ENCODE measurements around the gene SMIM41.

SMIM41 gene

DNA sequence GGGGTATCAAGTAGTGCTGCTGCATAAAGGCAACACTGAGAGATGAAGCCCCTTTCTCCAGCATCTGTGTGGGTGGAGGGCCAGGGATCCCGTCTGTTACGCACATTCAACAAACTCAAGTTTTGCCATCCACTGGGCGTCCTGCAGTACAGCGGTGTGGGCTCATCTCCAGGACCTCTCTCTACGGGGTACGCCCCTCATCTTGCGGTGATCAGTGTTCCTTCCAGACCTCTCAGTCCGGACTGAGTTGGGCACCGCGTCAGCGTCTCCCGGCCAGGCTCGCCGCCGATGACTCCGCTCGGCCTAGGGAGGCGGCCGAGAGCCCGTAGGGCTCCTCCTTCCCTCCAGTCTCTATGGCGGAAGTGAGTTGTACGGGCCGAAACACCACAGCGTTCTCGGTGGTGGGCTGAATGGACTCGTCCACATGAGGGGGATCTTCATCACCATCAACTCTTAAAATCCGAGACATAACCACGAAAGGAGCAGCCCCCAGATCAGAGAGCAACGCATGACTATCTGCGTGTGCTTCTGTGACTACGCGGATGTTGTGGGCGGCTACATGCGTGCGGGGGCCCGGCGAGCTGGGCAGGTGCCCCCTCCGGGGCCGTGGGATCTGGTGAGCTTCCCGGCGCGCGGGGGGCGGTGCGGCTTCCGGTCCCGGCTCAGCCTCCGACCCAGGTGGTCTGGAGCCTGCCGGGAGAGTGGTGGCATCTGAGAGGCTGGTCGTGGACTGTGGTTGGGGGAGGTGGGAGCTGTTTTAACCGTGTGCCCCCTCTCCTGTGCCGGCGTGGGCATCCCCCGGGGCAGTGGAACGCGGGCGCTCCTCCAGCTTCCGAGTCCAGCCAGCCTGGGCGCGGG is 9.9 kb upstream of the SMIM41 start, which contains the start of gene ATG101:
TSS of gene ATG101 (plus strand) at position 652 of the 858 bp plus-strand sequence. CDS start 3,673 bp downstream, outside the sequence.
- Mint-ChIP-seq H3K4me1 (ENCODE audit: low read depth) (peaks cover 42% of the 10 kb centered on the region), H3K36me3 (ENCODE audit: low read depth) (peaks cover 20% of the 10 kb centered on the region), H3K4me3 (peak within 1 kb of the TSS; percentile 90), H3K9me3 (no peaks in the 10 kb centered on the region), H3K27ac (peak within 1 kb of the TSS; percentile 99), H3K27me3 (ENCODE audit: low read depth) (peaks cover 6% of the 10 kb centered on the region)

DNA sequence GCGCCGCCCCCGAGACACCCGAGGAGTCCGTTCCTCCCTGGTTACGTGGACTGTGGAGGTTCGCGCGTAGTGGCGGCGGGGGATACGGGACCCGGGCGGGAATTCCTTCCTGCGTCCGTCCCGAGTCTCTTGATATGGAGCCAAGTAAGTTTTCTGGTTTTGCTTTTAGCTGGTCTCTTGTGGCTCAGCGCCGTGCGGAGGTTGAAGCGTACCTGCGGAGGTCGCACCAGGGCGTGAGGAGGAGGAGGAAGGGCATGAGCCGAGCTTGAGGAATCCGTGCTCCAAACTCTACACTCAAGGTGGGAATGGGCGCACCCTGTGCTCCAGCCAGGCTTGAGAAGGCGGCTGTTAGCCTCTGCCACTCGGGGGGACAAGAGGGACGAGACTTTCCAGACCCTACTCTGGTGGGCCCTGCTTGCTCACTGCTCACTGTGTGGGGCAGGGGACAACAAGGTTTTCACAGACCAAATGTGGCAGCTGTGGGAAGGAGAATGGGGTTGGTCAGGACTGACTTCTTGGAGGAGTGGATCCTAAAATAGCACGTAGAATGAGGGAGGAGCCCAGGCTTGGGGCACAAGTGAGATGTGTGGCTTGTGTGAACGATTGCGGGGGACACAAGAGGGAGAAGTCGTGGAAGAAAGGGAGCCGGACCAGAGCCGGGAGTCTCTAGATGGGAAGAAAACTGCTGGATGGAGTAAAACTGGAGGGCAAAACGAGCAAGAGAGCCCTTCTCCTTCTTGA is 9.1 kb upstream of the SMIM41 start:
- Mint-ChIP-seq H3K27me3 (ENCODE audit: low read depth) (peaks cover 3% of the 10 kb centered on the region), H3K36me3 (ENCODE audit: low read depth) (peaks cover 25% of the 10 kb centered on the region), H3K9me3 (no peaks in the 10 kb centered on the region), H3K4me3 (peak overlapping the region; percentile 90), H3K4me1 (ENCODE audit: low read depth) (peaks cover 42% of the 10 kb centered on the region), H3K27ac (peak overlapping the region; percentile 99)

DNA sequence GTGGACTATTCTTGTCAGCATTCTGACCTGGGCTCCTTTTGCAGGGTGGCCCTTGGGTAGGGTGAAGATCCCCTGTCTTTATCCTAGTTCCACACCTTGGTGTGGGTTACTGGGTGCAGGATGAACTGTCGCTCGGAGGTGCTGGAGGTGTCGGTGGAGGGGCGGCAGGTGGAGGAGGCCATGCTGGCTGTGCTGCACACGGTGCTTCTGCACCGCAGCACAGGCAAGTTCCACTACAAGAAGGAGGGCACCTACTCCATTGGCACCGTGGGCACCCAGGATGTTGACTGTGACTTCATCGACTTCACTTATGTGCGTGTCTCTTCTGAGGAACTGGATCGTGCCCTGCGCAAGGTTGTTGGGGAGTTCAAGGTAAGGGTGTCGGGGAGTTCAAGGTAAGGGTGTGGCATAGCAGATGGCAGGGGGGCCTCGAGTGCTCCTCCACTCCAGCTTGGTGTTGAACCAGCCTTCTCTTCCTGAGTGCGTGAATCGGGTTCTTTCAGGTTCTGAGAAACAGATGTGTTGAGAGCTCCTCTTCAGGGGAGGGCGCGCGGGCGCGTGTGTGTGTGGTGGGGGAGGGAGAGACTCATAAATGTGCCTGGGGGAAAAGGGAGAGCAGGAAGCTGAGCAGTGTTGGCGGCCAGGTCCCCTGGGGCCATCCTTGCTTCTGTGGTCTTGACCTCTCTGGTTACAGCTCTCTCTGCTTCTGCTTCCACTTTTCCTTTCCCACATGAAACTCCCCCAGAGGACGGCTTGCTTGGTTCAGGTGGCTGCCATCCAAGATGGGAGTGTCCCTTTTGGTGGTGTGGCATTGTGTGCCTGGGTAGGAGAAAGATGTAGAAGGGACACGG is 5.7 kb upstream of the SMIM41 start:
- Mint-ChIP-seq H3K36me3 (ENCODE audit: low read depth) (peaks cover 34% of the 10 kb centered on the region), H3K4me3 (no peak overlapping the region)

DNA sequence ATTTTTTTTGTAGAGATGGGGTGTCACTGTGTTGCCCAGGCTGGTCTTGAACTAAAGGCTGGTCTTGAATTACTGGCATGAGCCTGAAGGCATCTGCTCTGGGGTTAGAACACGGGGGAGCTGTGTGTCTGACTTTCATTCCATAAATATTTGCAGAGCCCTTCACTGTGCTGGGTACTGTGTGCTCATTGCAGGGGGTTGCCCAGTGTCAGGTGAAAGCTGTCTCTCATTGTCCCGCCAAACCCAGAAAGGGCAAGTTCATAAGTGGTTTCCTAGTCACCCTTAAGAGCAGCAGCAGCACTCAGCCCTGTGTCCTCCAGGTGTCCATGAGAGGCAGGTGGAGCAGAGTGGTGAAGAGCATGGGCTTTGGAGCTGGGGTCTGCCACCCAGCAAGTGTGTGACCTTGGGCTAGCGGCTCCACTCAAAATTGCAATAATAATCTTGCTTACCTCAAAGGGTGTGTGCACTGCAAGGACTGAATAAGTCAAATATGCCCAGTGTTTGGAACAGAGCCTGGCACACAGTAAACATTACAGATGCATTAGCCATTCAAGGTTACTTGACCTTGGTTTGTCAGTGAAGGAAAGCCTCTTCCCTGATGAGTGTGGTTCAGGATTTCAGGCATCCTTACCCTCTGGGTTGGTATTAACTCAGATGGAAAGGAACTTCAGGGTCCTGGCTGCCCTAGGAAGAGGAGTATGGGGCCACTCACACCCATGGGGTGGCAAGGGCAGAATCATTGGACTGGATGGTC is 4.4 kb upstream of the SMIM41 start:
- peaks cover 37% of the 10 kb centered on the region for H3K4me1 Mint-ChIP-seq (ENCODE audit: low read depth)
- H3K27ac Mint-ChIP-seq, result no peak overlapping the region
- H3K9me3 Mint-ChIP-seq, result no peaks in the 10 kb centered on the region
- no peak overlapping the region for H3K4me3 Mint-ChIP-seq
- no peaks in the 10 kb centered on the region for H3K27me3 Mint-ChIP-seq (ENCODE audit: low read depth)
- H3K36me3 Mint-ChIP-seq (ENCODE audit: low read depth), result peaks cover 34% of the 10 kb centered on the region

More for the DNA sequence above, 5.7 kb upstream of the SMIM41 start:
- H3K27ac Mint-ChIP-seq, result peak overlapping the region; percentile 7
- H3K27me3 Mint-ChIP-seq (ENCODE audit: low read depth), result no peaks in the 10 kb centered on the region
- no peaks in the 10 kb centered on the region for H3K9me3 Mint-ChIP-seq
- H3K4me1 Mint-ChIP-seq (ENCODE audit: low read depth), result peaks cover 42% of the 10 kb centered on the region

DNA sequence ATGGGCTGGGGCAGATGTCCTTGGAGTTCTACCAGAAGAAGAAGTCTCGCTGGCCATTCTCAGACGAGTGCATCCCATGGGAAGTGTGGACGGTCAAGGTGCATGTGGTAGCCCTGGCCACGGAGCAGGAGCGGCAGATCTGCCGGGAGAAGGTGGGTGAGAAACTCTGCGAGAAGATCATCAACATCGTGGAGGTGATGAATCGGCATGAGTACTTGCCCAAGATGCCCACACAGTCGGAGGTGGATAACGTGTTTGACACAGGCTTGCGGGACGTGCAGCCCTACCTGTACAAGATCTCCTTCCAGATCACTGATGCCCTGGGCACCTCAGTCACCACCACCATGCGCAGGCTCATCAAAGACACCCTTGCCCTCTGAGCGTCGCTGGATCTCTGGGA is 2.7 kb upstream of the SMIM41 start:
- Mint-ChIP-seq H3K4me1 (ENCODE audit: low read depth) (peaks cover 23% of the 10 kb centered on the region), H3K27me3 (ENCODE audit: low read depth) (no peaks in the 10 kb centered on the region), H3K36me3 (ENCODE audit: low read depth) (peaks cover 34% of the 10 kb centered on the region), H3K4me3 (no peak overlapping the region), H3K9me3 (no peaks in the 10 kb centered on the region), H3K27ac (no peak overlapping the region)

DNA sequence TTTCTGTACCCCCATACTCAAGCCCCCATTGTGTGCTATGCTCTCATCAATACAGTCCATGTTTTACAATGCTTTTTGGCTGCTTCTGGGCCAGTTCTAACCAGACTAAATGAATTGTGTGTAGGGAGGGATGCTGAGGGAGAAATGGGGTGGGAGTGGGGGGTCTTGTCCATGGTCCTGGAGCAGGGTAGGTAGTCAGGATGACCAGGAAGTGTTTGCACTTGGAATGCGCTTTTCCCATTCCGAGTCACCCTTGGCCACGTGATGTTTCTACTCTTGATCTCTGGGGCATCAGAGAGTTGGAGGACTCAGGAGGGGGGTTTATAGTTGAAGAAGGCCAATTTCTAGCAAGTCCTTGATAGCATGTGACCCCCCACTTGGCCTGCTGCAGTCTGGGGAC is 1.2 kb upstream of the SMIM41 start:
- no peaks in the 10 kb centered on the region for H3K27me3 Mint-ChIP-seq (ENCODE audit: low read depth)
- peaks cover 26% of the 10 kb centered on the region for H3K36me3 Mint-ChIP-seq (ENCODE audit: low read depth)
- no peak overlapping the region for H3K27ac Mint-ChIP-seq
- peaks cover 13% of the 10 kb centered on the region for H3K4me1 Mint-ChIP-seq (ENCODE audit: low read depth)
- H3K4me3 Mint-ChIP-seq, result no peak overlapping the region
- no peaks in the 10 kb centered on the region for H3K9me3 Mint-ChIP-seq

DNA sequence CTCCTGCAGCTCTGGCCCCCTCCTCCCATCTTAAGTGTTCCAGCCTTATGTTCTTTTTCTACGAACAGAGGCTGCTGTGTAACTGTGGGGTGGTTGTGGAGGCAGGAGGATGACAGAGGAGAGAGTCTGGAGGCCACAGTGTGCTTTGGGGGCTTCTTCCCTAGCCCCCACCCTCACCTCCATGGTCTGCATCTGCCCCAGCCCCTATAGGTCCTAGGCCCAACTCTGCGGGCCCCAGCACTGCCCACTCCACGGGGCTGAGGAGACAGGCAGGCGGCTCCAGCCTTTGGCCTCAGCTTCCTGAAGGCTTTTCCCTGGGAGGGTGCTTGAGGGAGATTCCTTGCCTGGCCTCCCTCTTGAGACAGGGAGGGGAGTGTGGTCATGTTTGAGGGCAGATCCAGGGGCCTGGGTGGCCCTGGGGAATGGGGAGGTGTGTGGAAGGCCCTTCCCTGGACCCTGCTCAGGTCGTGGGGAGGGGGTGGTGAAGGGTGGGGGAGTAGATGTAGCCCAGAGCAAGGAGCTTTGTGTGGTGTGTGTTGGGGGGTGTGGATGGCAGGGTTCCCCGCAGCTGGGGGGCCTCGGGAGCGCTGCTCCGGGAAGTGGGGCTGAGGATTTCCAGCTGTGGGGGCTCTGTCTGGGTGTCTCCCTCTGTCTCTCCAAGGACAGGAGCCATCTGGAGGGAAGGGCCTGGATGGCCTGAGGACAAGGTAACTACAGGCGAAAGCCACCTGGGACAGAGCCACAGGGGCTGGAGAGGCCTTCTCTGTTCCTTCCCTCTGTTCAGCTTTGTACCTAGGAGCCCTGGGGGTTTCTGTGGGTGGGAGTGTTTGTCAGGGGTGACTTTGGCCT is 1.1 kb downstream of the SMIM41 start:
- Mint-ChIP-seq H3K27me3 (ENCODE audit: low read depth) (no peaks in the 10 kb centered on the region), H3K9me3 (no peaks in the 10 kb centered on the region), H3K36me3 (ENCODE audit: low read depth) (peaks cover 9% of the 10 kb centered on the region), H3K27ac (no peak overlapping the region), H3K4me1 (ENCODE audit: low read depth) (peaks cover 5% of the 10 kb centered on the region), H3K4me3 (no peak overlapping the region)

DNA sequence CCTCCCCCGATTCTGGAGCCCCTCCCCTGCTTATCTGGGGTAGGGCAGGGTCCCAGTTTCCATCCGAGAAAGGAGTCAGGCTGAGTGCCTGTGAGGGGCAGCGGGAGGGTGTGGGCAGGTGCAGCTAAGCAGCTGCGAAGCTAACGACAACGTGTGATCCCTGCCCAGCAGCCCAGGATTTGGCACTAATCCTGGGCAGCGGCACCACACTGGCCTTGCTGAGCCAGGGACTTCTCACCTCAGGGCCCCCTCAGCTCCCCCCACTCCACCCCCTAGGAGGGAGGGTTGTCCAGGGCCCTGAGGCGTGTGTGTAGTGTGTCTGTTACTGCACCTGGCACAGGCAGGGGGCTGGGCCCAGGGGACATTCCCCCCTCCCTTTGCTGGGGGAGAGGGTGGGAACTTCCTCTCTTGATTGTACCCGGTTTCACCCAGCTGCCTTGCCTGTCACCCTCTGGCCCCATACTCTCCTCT is 1.8 kb downstream of the SMIM41 start:
- Mint-ChIP-seq H3K9me3 (no peaks in the 10 kb centered on the region), H3K4me3 (no peak overlapping the region), H3K4me1 (ENCODE audit: low read depth) (peaks cover 5% of the 10 kb centered on the region), H3K27ac (no peak overlapping the region), H3K36me3 (ENCODE audit: low read depth) (peaks cover 9% of the 10 kb centered on the region), H3K27me3 (ENCODE audit: low read depth) (no peaks in the 10 kb centered on the region)

DNA sequence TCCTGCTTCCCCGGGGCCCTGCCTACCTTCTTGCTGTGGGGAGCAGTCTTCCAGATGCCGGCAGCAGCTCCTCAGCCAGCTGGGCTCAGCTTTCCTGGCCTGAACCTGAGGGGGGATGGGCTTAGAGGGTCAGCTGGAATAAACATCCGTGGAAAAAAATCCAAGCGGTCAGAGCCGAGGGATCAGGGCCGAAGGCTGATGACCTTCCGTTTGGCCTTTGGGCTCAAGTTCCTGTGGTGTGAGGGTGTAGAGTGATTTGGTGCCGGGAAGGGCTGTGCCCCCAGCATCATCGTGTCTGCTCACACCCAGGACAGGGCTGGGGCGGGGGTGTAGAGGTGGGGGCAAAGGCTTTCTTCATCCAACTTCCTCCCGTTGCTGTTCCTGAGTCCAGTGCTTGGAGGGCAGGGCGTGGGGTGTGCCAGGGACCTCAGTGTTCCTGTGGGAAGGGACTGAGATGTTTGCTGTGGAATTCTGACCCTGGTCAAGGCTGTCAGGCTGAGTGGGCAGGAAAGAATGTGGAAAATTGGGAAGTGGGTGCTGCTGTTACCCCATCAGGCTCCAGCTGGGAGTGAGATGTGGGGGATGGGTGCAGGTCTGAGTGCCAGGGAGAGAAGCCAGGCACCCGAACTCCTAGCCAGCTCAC is 2.6 kb downstream of the SMIM41 start:
- H3K9me3 Mint-ChIP-seq, result no peaks in the 10 kb centered on the region

DNA sequence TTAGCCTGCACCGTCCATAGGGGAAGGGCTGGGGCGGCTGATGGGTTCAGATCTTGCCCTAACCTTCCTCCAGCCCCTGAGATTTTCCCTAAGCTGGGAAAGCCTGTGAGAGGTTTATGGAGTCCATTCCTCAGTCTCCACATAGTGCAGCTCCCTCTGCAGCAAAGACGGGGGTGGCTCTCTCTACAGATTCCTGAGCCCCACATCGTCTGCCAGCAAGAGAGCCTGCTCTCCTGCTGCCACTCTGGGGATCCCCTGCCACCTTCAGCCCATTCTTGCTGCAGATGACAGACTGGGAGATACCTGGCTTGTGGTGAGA is 3.1 kb downstream of the SMIM41 start:
- H3K4me1 Mint-ChIP-seq (ENCODE audit: low read depth), result peaks cover 5% of the 10 kb centered on the region
- peaks cover 5% of the 10 kb centered on the region for H3K36me3 Mint-ChIP-seq (ENCODE audit: low read depth)
- no peaks in the 10 kb centered on the region for H3K9me3 Mint-ChIP-seq
- H3K4me3 Mint-ChIP-seq, result no peak overlapping the region
- H3K27ac Mint-ChIP-seq, result no peak overlapping the region
- H3K27me3 Mint-ChIP-seq (ENCODE audit: low read depth), result peaks cover 5% of the 10 kb centered on the region

More for the DNA sequence above, 2.6 kb downstream of the SMIM41 start:
- H3K27me3 Mint-ChIP-seq (ENCODE audit: low read depth), result no peaks in the 10 kb centered on the region
- peaks cover 5% of the 10 kb centered on the region for H3K4me1 Mint-ChIP-seq (ENCODE audit: low read depth)
- no peak overlapping the region for H3K27ac Mint-ChIP-seq
- H3K4me3 Mint-ChIP-seq, result no peak overlapping the region
- H3K36me3 Mint-ChIP-seq (ENCODE audit: low read depth), result peaks cover 5% of the 10 kb centered on the region

DNA sequence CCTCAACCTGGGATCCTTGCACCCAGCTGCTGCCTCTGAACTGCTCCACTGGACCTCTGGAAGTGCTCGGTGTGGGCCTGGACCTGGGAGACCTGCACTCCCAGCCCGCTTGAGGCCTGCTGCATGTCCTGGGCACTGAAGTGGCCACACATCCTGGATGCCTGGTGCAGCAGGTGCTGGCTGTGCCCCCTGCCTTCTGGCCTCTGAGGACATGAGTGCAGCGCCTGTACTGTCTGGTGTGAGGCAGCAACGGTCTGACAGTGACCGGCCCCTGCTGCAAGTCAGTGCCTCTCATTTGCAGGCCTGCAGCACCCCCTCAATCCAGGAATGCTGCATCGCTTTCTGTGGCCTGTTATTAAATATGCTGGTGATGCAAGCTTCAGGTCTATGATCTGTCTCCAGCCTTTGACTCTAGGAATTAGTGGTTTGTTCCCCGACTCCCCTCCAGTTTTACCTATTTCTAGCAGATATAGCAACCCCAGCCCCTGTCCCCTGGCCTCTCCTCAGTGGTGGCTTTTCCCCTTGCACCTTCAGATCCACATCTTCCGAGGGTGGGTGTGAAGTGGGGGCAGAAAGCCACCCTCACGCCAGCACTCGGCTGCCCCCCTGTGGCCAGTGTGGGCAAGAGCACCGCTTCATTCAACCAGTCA is 3.6 kb downstream of the SMIM41 start:
- Mint-ChIP-seq H3K4me3 (no peak overlapping the region), H3K4me1 (ENCODE audit: low read depth) (peaks cover 5% of the 10 kb centered on the region), H3K27ac (no peak overlapping the region), H3K27me3 (ENCODE audit: low read depth) (peaks cover 9% of the 10 kb centered on the region), H3K36me3 (ENCODE audit: low read depth) (peaks cover 2% of the 10 kb centered on the region), H3K9me3 (no peaks in the 10 kb centered on the region)

DNA sequence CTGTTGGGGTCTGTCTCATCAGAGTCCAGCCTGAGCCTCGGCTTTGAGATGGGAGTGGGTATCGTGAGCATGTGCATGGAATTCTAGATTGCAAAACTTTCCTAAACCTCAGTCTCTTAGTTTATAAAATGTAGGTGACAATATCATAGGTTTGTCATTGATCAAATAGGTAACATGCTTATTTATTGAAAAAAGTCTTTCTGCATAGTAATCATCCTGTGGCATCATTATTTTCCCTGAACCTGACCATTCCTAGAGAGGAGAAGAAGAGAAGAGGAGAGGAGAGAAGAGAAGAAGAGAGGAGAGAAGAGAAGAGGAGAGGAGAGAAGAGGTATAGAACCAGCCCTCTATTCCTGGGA is 4.1 kb downstream of the SMIM41 start:
- H3K4me3 Mint-ChIP-seq, result no peak overlapping the region
- no peak overlapping the region for H3K27ac Mint-ChIP-seq
- no peaks in the 10 kb centered on the region for H3K9me3 Mint-ChIP-seq
- H3K36me3 Mint-ChIP-seq (ENCODE audit: low read depth), result peaks cover 2% of the 10 kb centered on the region
- peaks cover 5% of the 10 kb centered on the region for H3K4me1 Mint-ChIP-seq (ENCODE audit: low read depth)
- H3K27me3 Mint-ChIP-seq (ENCODE audit: low read depth), result peaks cover 13% of the 10 kb centered on the region
